HepG2 (cell line): ENCODE data around the gene GALNT11. TPM values are rescaled to one million over a fixed set of nuclear protein-coding genes. Genes with fewer than 3 reads are reported as not detected.
A peak's percentile ranks its signal among the peaks of the same experiment; 100 is the strongest.

Experiments used
- ETV5 ChIP-seq: IDR thresholded peaks from 2 replicates; pipeline ENCODE4 v1.6.1; 2018; ENCODE audit warnings: missing biosample characterization, missing genetic modification reagents, inconsistent platforms, borderline replicate concordance
- GATAD1 ChIP-seq: IDR thresholded peaks from 2 replicates; pipeline ENCODE4 v1.6.1; 2016; ENCODE audit warnings: missing genetic modification reagents, missing compliant biosample characterization
- GZF1 ChIP-seq: sonication (generic); formaldehyde crosslinking; IDR thresholded peaks from 2 replicates; pipeline ENCODE4 v1.5.1; 2020; ENCODE audit warnings: mild to moderate bottlenecking, missing genetic modification reagents
- HOXA7 ChIP-seq: sonication (generic); formaldehyde crosslinking; IDR thresholded peaks from 2 replicates; pipeline ENCODE4 v1.8.1; 2022; ENCODE audit warnings: mild to moderate bottlenecking, missing genetic modification reagents, moderate library complexity
- NCOR1 ChIP-seq: fragments of 200-600 bp; sonication (generic); IDR thresholded peaks from 2 replicates; pipeline ENCODE4 v1.7.0; 2017; ENCODE audit warnings: antibody characterized with exemption, low read length, borderline replicate concordance
- PREB ChIP-seq: sonication (generic); formaldehyde crosslinking; IDR thresholded peaks from 2 replicates; pipeline ENCODE4 v1.4.0; 2020; ENCODE audit warnings: missing genetic modification reagents
- SSRP1 ChIP-seq: IDR thresholded peaks from 2 replicates; pipeline ENCODE4 v1.6.1; 2016; ENCODE audit warnings: control low read depth
- TBX3 ChIP-seq: fragments of 450-650 bp; IDR thresholded peaks from 2 replicates; pipeline ENCODE4 v1.6.1; 2017; ENCODE audit warnings: antibody characterized with exemption, mild to moderate bottlenecking, inconsistent platforms, borderline replicate concordance
- TEAD2 ChIP-seq: sonication (generic); formaldehyde crosslinking; IDR thresholded peaks from 2 replicates; pipeline ENCODE4 v1.9.0; 2021; ENCODE audit warnings: missing genetic modification reagents
- ZBTB34 ChIP-seq: sonication (generic); formaldehyde crosslinking; IDR thresholded peaks from 2 replicates; pipeline ENCODE4 v1.8.0; 2022; ENCODE audit warnings: mild to moderate bottlenecking, missing genetic modification reagents
- ZFP91 ChIP-seq: sonication (generic); formaldehyde crosslinking; IDR thresholded peaks from 2 replicates; pipeline ENCODE4 v1.9.0; 2022; ENCODE audit warnings: missing genetic modification reagents, mild to moderate bottlenecking, borderline replicate concordance
- ZNF264 ChIP-seq: sonication (generic); formaldehyde crosslinking; IDR thresholded peaks from 2 replicates; pipeline ENCODE4 v1.4.0; 2020; ENCODE audit warnings: missing genetic modification reagents
- ZNF570 ChIP-seq: sonication (generic); formaldehyde crosslinking; IDR thresholded peaks from 2 replicates; pipeline ENCODE4 v1.4.0; 2020; ENCODE audit warnings: mild to moderate bottlenecking, missing genetic modification reagents, borderline replicate concordance
- ZNF577 ChIP-seq: sonication (generic); formaldehyde crosslinking; IDR thresholded peaks from 2 replicates; pipeline ENCODE4 v1.4.0; 2020; ENCODE audit warnings: mild to moderate bottlenecking, low read depth, missing genetic modification reagents, borderline replicate concordance
- ZNF615 ChIP-seq: sonication (generic); formaldehyde crosslinking; IDR thresholded peaks from 2 replicates; pipeline ENCODE4 v1.5.0; 2020; ENCODE audit warnings: mild to moderate bottlenecking, missing genetic modification reagents, borderline replicate concordance
- ZNF660 ChIP-seq: sonication (generic); formaldehyde crosslinking; IDR thresholded peaks from 2 replicates; pipeline ENCODE4 v1.5.1; 2020; ENCODE audit warnings: mild to moderate bottlenecking, low read depth, missing genetic modification reagents, borderline replicate concordance
- ZNF770 ChIP-seq: sonication (generic); formaldehyde crosslinking; IDR thresholded peaks from 2 replicates; pipeline ENCODE4 v1.5.0; 2020; ENCODE audit warnings: mild to moderate bottlenecking, missing genetic modification reagents
- ZNF772 ChIP-seq: sonication (generic); formaldehyde crosslinking; IDR thresholded peaks from 2 replicates; pipeline ENCODE4 v1.5.0; 2020; ENCODE audit warnings: mild to moderate bottlenecking, missing genetic modification reagents
- ZNF800 ChIP-seq: sonication (generic); formaldehyde crosslinking; IDR thresholded peaks from 2 replicates; pipeline ENCODE4 v1.4.0; 2020; ENCODE audit warnings: missing genetic modification reagents
- ZSCAN29 ChIP-seq: sonication (generic); formaldehyde crosslinking; conservative IDR thresholded peaks from 2 replicates; pipeline ENCODE4 v1.4.0; 2020; ENCODE audit warnings: mild to moderate bottlenecking, missing genetic modification reagents
- ZSCAN5A ChIP-seq: sonication (generic); formaldehyde crosslinking; IDR thresholded peaks from 2 replicates; pipeline ENCODE4 v1.8.0; 2022; ENCODE audit warnings: mild to moderate bottlenecking, missing genetic modification reagents, borderline replicate concordance
- polyA plus RNA-seq, 8 experiments: library from polyadenylated mRNA; depleted of rRNA in 3 of 8; stranded (reverse) in 7 of 8; unstranded in 1 of 8; fragments of >200 nt; fragmentation: Illumina TruSeq in 4 of 8; extraction: Trizol in 4 of 8; gene quantifications; 2 replicates each; pipeline versions ENCODE4 v1.2.1 to v1.2.3, GENCODE V29; 2011 to 2016; ENCODE audit warnings: low read depth in 4 of 8, missing spikeins in 1 of 8, mixed read lengths in 1 of 8; ENCODE audit not compliant: insufficient read depth in 1 of 8
- total RNA-seq, 5 experiments: library from RNA; depleted of rRNA; stranded (reverse); fragments of >200 nt; fragmentation: Illumina TruSeq; extraction: Trizol; gene quantifications; 2 replicates each; pipeline ENCODE4 v1.2.3, GENCODE V29; 2016; ENCODE audit warnings: low read depth in 1 of 5

The GALNT11 gene
- total and polyA plus RNA-seq, 2 of the 13 experiments (the other 11 are each of a cell fraction or from before 2014, with no cell fraction given) = 9.3 to 16.3 TPM

- TF ChIP-seq GATAD1 (CRISPR knock-in tag) (0 out of 2 replicates have a peak, but pooled peaks have one; percentile 29), TEAD2 (CRISPR knock-in tag) (no peak), ZNF264 (CRISPR knock-in tag) (no peak), ZNF615 (CRISPR knock-in tag) (no peak), GZF1 (CRISPR knock-in tag) (no peak), ZSCAN5A (no peak), ZFP91 (CRISPR knock-in tag) (no peak), ZNF660 (CRISPR knock-in tag) (no peak), TBX3 (no peak), ZSCAN29 (CRISPR knock-in tag) (no peak), ZNF772 (CRISPR knock-in tag) (no peak), NCOR1 (peak; percentile 95; the same call in 1 of the 2 replicates), ZNF577 (CRISPR knock-in tag) (no peak), ETV5 (CRISPR knock-in tag) (no peak), ZNF800 (CRISPR knock-in tag) (no peak), ZNF570 (CRISPR knock-in tag) (no peak), PREB (CRISPR knock-in tag) (no peak), ZBTB34 (CRISPR knock-in tag) (peak; percentile 39; the same call in 1 of the 2 replicates), HOXA7 (CRISPR knock-in tag) (no peak), ZNF770 (CRISPR knock-in tag) (no peak), SSRP1 (CRISPR knock-in tag) (peak; percentile 33; the same call in 1 of the 2 replicates)
Observed at GRCh38 chr7:152081088-152081487, 55.6 kb downstream of the GALNT11 start (continued).
